ENCODE results near the gene DOK6. TPM values are rescaled to one million over a fixed set of nuclear protein-coding genes. Genes with fewer than 3 reads are reported as not detected.

Gene DOK6
- total and polyA plus RNA-seq, 2 of the 13 experiments (the other 11 are each of a cell fraction or from before 2014, with no cell fraction given): 17.0 to 17.2 TPM

DNA sequence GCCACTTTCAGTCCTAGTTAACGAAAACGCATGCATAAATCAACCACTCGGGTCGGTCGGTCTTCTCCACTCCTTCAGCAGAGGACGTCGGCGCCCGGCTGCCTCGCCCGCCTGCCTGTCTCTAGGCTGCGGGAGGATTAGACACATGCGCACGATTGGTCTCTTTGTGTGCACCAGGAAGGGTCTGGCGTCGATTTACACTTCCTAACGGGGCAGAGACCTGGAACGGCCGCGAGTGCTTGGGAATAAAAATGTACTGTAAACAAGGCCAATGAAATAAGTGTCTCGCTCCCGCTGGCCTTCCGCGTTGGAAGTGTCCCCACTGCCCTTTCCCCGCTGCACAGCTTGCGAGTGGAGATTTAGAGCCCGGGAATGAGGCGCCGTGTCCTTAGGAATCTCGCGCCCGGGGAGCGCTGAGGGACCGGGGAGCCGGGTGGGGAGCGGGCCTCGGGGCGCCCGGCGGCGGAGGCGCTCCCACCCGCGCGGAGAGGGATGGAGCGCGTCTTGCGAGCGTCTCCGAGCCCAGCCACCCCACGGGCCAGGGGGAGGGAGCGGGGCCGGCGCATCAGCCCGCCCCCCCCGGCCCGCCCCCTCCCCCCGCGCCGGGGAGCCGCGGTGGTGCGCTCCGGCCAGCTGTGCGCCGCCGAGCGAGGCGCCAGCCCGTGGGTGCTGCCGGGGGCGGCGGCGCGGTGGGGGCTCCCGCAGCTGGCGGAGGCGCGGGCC is at the start of gene DOK6 (continued):
- TF ChIP-seq, protein P1, sequence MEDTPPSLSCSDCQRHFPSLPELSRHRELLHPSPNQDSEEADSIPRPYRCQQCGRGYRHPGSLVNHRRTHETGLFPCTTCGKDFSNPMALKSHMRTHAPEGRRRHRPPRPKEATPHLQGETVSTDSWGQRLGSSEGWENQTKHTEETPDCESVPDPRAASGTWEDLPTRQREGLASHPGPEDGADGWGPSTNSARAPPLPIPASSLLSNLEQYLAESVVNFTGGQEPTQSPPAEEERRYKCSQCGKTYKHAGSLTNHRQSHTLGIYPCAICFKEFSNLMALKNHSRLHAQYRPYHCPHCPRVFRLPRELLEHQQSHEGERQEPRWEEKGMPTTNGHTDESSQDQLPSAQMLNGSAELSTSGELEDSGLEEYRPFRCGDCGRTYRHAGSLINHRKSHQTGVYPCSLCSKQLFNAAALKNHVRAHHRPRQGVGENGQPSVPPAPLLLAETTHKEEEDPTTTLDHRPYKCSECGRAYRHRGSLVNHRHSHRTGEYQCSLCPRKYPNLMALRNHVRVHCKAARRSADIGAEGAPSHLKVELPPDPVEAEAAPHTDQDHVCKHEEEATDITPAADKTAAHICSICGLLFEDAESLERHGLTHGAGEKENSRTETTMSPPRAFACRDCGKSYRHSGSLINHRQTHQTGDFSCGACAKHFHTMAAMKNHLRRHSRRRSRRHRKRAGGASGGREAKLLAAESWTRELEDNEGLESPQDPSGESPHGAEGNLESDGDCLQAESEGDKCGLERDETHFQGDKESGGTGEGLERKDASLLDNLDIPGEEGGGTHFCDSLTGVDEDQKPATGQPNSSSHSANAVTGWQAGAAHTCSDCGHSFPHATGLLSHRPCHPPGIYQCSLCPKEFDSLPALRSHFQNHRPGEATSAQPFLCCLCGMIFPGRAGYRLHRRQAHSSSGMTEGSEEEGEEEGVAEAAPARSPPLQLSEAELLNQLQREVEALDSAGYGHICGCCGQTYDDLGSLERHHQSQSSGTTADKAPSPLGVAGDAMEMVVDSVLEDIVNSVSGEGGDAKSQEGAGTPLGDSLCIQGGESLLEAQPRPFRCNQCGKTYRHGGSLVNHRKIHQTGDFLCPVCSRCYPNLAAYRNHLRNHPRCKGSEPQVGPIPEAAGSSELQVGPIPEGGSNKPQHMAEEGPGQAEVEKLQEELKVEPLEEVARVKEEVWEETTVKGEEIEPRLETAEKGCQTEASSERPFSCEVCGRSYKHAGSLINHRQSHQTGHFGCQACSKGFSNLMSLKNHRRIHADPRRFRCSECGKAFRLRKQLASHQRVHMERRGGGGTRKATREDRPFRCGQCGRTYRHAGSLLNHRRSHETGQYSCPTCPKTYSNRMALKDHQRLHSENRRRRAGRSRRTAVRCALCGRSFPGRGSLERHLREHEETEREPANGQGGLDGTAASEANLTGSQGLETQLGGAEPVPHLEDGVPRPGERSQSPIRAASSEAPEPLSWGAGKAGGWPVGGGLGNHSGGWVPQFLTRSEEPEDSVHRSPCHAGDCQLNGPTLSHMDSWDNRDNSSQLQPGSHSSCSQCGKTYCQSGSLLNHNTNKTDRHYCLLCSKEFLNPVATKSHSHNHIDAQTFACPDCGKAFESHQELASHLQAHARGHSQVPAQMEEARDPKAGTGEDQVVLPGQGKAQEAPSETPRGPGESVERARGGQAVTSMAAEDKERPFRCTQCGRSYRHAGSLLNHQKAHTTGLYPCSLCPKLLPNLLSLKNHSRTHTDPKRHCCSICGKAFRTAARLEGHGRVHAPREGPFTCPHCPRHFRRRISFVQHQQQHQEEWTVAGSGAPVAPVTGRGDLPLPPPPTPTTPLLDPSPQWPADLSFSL (CRISPR knock-in tag; IDR thresholded peaks at IDR 0.05): no peak
- TF ChIP-seq EHMT2 (IDR thresholded peaks at IDR 0.05; ENCODE audit: borderline replicate concordance, low read depth, low read length) (no peak), ZNF260 (CRISPR knock-in tag; IDR thresholded peaks at IDR 0.05; ENCODE audit: borderline replicate concordance, low read depth) (no peak), ZNF230 (CRISPR knock-in tag; IDR thresholded peaks at IDR 0.05) (peak; percentile 40; the same call in 1 of the 2 replicates), NBN (conservative IDR thresholded peaks at IDR 0.05) (no peak), ZNF567 (CRISPR knock-in tag; IDR thresholded peaks at IDR 0.05; ENCODE audit: borderline replicate concordance) (no peak), ZNF101 (CRISPR knock-in tag; IDR thresholded peaks at IDR 0.05; ENCODE audit: borderline replicate concordance, low read depth) (no peak)
- TF ChIP-seq, protein P2, sequence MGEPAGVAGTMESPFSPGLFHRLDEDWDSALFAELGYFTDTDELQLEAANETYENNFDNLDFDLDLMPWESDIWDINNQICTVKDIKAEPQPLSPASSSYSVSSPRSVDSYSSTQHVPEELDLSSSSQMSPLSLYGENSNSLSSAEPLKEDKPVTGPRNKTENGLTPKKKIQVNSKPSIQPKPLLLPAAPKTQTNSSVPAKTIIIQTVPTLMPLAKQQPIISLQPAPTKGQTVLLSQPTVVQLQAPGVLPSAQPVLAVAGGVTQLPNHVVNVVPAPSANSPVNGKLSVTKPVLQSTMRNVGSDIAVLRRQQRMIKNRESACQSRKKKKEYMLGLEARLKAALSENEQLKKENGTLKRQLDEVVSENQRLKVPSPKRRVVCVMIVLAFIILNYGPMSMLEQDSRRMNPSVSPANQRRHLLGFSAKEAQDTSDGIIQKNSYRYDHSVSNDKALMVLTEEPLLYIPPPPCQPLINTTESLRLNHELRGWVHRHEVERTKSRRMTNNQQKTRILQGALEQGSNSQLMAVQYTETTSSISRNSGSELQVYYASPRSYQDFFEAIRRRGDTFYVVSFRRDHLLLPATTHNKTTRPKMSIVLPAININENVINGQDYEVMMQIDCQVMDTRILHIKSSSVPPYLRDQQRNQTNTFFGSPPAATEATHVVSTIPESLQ (CRISPR knock-in tag; conservative IDR thresholded peaks at IDR 0.05): no peak
- TF ChIP-seq, protein P3, sequence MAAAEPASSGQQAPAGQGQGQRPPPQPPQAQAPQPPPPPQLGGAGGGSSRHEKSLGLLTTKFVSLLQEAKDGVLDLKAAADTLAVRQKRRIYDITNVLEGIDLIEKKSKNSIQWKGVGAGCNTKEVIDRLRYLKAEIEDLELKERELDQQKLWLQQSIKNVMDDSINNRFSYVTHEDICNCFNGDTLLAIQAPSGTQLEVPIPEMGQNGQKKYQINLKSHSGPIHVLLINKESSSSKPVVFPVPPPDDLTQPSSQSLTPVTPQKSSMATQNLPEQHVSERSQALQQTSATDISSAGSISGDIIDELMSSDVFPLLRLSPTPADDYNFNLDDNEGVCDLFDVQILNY (CRISPR knock-in tag; conservative IDR thresholded peaks at IDR 0.05): no peak
- TF ChIP-seq, protein P4, sequence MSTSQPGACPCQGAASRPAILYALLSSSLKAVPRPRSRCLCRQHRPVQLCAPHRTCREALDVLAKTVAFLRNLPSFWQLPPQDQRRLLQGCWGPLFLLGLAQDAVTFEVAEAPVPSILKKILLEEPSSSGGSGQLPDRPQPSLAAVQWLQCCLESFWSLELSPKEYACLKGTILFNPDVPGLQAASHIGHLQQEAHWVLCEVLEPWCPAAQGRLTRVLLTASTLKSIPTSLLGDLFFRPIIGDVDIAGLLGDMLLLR (CRISPR knock-in tag; IDR thresholded peaks at IDR 0.05): no peak
